Measurements from ENCODE around the gene SMAD6. TPM values are rescaled to one million over a fixed set of nuclear protein-coding genes. Genes with fewer than 3 reads are reported as not detected.
"Not testable (repeated sequence)": the region's sequence is repeated elsewhere in the genome, so short reads cannot be mapped to it uniquely, and the experiment has no call there.

The SMAD6 gene
- total and polyA plus RNA-seq, 7 donors: 0.52 to 5.5 (median 3.0) TPM

DNA sequence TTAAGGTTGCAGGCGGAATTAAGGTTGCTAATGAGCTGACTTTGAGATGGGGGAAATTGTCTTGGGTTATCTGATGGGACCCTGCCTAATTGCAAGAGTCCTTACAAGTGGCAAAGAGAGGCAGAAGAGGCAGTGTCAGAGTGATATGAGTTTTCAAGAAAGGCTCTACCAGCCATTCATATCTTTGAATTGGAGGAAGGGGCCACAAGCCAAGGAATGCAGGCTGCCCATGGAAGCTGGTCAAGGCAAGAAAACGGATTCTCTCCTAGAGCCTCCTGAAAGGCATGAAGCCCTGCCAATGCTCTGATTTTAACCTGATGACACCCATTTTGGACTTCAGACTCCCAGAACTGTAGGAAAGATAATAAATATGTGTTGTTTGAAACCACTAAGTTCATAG, 20.6 kb upstream of the SMAD6 start:
- Histone ChIP-seq H3K4me3 (no peak overlapping the region), H3K9me3 (no peaks in the 10 kb centered on the region), H3K36me3 (ENCODE audit: insufficient read depth in 1 of 2, low read depth in 1 of 2) (no peaks in the 10 kb centered on the region), H3K27ac (no peak overlapping the region), H3K27me3 (ENCODE audit: insufficient read depth in 3 of 3, low read length in 2 of 3) (no peaks in the 10 kb centered on the region), H3K4me1 (no peaks in the 10 kb centered on the region)
- intact Hi-C loops (cut with DNase I): no loop called here
- DNase-seq (no peak), ATAC-seq (no peak)
- no peak for TF ChIP-seq CTCF (IDR thresholded peaks at IDR 0.05)
- 93 to 94% (median 94%) methylated on average over 2 of the region's 2 CpGs for WGBS, 3 donors

- Histone ChIP-seq H3K4me3 (no peak overlapping the region), H3K9me3 (no peaks in the 10 kb centered on the region), H3K27ac (no peak overlapping the region), H3K36me3 (ENCODE audit: insufficient read depth in 1 of 2, low read depth in 1 of 2) (no peaks in the 10 kb centered on the region), H3K27me3 (ENCODE audit: insufficient read depth in 3 of 3, low read length in 2 of 3) (no peaks in the 10 kb centered on the region), H3K4me1 (no peaks in the 10 kb centered on the region)
- WGBS, 3 donors: 94 to 100% (median 98%) methylated on average over 2 of the region's 2 CpGs
- DNase-seq: no peak
- intact Hi-C loops (cut with DNase I): no loop called here
- ATAC-seq: no peak
- TF ChIP-seq CTCF (IDR thresholded peaks at IDR 0.05): no peak
Measured at GRCh38 chr15:66682246-66682645, 19.8 kb upstream of the SMAD6 start.

GRCh38 chr15:66682865-66683264, 19.2 kb upstream of the SMAD6 start:
- WGBS, 3 donors: 63 to 82% (median 79%) methylated on average over 1 of the region's 1 CpG
- TF ChIP-seq CTCF (IDR thresholded peaks at IDR 0.05): no peak
- Histone ChIP-seq H3K9me3 (no peaks in the 10 kb centered on the region), H3K36me3 (ENCODE audit: insufficient read depth in 1 of 2, low read depth in 1 of 2) (no peaks in the 10 kb centered on the region), H3K4me1 (no peaks in the 10 kb centered on the region), H3K27me3 (ENCODE audit: insufficient read depth in 3 of 3, low read length in 2 of 3) (no peaks in the 10 kb centered on the region), H3K27ac (no peak overlapping the region), H3K4me3 (no peak overlapping the region)
- intact Hi-C loops (cut with DNase I): no loop called here
- DNase-seq (no peak), ATAC-seq (no peak)

DNA sequence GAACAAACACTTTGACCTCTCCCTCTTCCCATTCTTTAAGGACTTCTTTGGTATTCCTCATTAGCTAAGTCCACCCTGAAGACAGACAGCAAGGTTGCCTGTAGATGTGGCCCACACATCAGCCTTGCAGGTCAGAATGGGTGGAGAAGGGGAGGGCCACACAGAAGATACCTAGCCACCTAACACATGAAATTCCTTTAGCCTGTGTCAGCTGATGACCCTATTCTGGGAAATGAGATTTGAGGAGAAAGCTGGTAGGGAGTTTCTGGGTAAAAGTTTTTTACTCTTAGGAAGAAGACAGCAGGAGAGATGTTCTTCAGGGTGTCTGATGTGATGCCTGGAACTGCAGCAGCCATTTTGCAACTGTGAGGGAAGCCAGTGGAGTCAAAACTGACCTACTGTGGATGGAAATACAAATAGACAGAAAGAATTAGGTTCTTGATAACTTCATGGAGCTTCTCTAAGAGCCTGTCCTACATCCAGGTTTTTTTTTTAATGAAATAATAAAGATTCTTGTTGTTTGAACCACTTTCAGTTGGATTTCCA, 17.8 kb upstream of the SMAD6 start:
- no peaks in the 10 kb centered on the region for H3K36me3 ChIP-seq (ENCODE audit: insufficient read depth in 1 of 2, low read depth in 1 of 2)
- no peak overlapping the region for H3K27ac ChIP-seq
- TF ChIP-seq CTCF (IDR thresholded peaks at IDR 0.05): no peak
- H3K4me3 ChIP-seq: no peak overlapping the region
- H3K9me3 ChIP-seq: no peaks in the 10 kb centered on the region
- intact Hi-C loops (cut with DNase I): no loop called here
- DNase-seq: no peak
- no peaks in the 10 kb centered on the region for H3K4me1 ChIP-seq
- no peak for ATAC-seq
- no peaks in the 10 kb centered on the region for H3K27me3 ChIP-seq (ENCODE audit: insufficient read depth in 3 of 3, low read length in 2 of 3)

- Histone ChIP-seq H3K27ac (no peak overlapping the region), H3K36me3 (ENCODE audit: insufficient read depth in 1 of 2, low read depth in 1 of 2) (no peaks in the 10 kb centered on the region), H3K9me3 (no peaks in the 10 kb centered on the region), H3K27me3 (ENCODE audit: insufficient read depth in 3 of 3, low read length in 2 of 3) (no peaks in the 10 kb centered on the region), H3K4me1 (no peaks in the 10 kb centered on the region), H3K4me3 (no peak overlapping the region)
- intact Hi-C loops (cut with DNase I): loop anchor here (1.0 to 5.0 kb wide), 3 partner anchors 19 to 763 kb away; no protein-coding TSS in a partner anchor
- DNase-seq: no peak
- no peak for TF ChIP-seq CTCF (IDR thresholded peaks at IDR 0.05)
- ATAC-seq: no peak
- 77 to 83% (median 83%) methylated on average over 5 of the region's 5 CpGs for WGBS, 3 donors
Measured at GRCh38 chr15:66685638-66686150, 16.3 kb upstream of the SMAD6 start.

DNA sequence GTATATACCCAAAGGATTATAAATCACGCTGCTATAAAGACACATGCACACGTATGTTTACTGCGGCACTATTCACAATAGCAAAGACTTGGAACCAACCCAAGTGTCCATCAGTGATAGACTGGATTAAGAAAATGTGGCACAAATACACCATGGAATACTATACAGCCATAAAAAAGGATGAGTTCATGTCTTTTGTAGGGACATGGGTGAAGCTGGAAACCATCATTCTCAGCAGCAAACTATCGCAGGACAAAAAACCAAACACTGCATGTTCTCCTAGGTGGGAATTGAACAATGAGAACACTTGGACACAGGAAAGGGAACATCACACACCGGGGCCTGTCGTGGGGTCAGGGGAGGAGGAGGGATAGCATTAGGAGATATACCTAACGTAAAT, 11.1 kb upstream of the SMAD6 start:
- H3K4me3 ChIP-seq; ATAC-seq; H3K27ac ChIP-seq; H3K4me1 ChIP-seq; H3K9me3 ChIP-seq; DNase-seq; H3K36me3 ChIP-seq (ENCODE audit: insufficient read depth in 1 of 2, low read depth in 1 of 2); H3K27me3 ChIP-seq (ENCODE audit: insufficient read depth in 3 of 3, low read length in 2 of 3); intact Hi-C loops (cut with DNase I): not testable (repeated sequence)
- 85 to 92% (median 91%) methylated on average over 4 to 5 of the region's 7 CpGs for WGBS, 3 donors

Data from psoas muscle (tissue), 8 donors.